Glomerular visceral epithelial cell (primary cell): ENCODE results near the gene RPUSD4.

ENCODE experiments used
- DNase-seq: peaks from one replicate; pipeline ENCODE4 v3.0.0-alpha.2; 2016; ENCODE audit errors: extremely low spot score

The RPUSD4 gene

GRCh38 chr11:126212089-126212660 lies 725 bp upstream of the RPUSD4 start:
- DNase-seq = no peak

DNA sequence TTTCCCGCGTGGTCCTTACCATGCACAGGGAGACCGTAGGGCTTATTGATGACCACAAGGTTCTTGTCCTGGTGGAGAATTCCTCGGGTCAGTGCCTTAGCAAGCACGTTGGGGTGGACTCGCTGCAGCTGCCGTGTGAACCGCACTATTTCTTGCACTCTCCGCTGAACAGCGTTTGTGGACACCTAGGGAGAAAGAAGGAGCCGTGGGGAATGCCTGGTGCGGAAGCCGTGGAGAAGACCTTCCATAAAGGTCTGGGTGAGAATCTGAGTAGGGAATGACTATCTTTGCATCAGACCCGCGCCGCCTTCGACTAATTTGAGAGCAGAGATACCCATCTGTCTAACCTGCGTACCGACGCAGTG lies 597 bp downstream of the RPUSD4 start:
- no peak for DNase-seq

GRCh38 chr11:126207896-126208295 lies 3.6 kb downstream of the RPUSD4 start:
- no peak for DNase-seq

GRCh38 chr11:126205359-126205758 lies 6.1 kb downstream of the RPUSD4 start:
- DNase-seq = no peak

GRCh38 chr11:126202646-126203359 lies 8.6 kb downstream of the RPUSD4 start:
- DNase-seq = no peak

- no peak for DNase-seq
Measured at GRCh38 chr11:126198648-126199047, 12.8 kb downstream of the RPUSD4 start.

DNA sequence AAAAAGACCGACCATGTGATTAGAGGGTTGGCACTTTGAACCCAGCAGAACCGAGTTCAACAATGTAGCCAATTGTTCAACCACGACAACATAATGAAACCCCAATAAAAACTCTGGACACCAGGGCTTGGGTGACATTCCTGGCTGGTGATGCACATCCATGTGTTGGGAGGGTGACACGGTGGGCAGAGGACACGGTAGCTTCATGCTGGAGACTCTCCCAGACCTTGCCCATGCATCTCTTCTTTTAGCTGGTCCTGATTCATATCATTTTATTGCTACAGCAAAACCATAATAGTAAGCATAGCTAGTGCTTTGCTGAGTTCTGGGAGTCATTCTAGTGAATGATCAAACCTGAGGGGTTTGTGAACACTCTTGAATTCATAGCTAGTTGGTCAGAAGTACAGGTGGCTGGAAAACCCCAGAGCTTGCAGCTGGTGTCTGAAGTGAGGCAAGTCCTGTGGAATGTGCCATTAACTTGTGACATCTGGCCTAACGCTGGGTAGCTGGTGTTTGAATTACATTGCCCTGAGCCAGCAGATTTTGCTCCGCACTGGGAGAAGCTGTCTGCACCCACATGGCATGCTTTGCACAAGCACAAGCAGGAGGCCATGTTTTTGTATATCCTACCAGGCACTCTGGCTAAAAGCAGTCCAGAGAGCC lies 14.0 kb downstream of the RPUSD4 start:
- peak; percentile 92 for DNase-seq

GRCh38 chr11:126195119-126195518 lies 16.3 kb downstream of the RPUSD4 start:
- no peak for DNase-seq

- peak; percentile 45 for DNase-seq
Measured at GRCh38 chr11:126194121-126194543, 17.3 kb downstream of the RPUSD4 start.

DNA sequence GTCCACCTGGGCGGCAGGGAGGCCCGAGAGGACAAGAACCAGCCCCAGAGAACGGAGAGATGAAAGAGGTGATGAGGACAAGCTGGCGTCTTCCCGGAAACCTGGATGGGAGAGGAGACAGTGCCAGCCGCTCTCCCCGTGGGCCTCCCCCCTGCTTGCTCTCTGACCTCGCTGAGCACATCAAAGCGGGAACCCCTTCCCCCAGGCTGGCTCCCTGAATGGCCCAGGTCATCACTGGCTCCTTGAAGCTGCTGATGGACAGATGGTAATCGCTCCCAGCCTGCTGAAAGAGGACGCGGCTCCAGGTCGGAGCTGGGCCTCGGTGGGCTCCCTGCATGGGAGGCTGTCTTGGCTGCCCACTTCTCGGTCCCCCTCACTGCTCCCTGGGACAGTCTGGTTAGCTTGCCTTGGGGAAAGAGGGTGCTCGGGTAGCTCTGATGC lies 18.4 kb downstream of the RPUSD4 start:
- no peak for DNase-seq

DNA sequence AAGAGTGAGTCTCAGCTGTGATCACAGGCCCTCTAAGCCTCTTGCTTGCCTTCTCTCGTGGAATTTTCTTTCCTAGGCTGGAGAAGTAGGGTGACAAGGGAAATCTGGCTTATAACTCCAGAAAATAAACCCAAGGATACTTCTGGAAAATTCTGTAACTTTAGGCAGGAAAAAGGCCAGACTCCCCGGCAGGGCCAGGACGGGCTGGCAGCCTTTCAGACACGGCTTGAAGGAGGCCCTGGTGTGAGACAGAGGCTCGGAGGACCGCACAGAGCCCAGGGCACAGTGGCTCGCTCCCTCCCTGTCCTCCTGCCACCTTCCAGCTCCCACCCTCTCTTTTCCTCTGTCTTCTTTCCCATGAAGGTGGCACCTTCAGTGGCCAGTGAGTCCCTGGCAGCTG lies 19.1 kb downstream of the RPUSD4 start:
- no peak for DNase-seq

- no peak for DNase-seq
Measured at GRCh38 chr11:126191379-126192073, 19.9 kb downstream of the RPUSD4 start.

DNA sequence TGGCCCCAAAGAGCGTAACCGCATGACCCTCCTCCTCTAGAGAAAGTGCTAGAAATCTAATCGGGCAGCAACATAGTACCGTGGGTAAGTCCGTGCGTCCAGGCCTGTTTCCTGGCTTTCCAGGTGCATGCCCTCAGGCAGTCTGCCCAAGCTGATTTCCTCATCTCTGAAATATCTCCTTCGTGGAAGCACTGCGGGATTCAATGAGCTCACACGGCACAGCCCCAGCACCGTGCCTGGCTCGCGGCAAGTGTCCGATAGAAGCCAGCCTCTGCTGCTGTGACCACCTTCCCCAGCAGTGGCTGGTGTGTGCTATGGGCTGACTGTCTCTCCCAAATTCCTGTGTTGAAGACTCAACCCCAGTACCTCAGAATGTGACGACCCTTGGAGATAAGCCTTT lies 20.7 kb downstream of the RPUSD4 start:
- DNase-seq = no peak

DNA sequence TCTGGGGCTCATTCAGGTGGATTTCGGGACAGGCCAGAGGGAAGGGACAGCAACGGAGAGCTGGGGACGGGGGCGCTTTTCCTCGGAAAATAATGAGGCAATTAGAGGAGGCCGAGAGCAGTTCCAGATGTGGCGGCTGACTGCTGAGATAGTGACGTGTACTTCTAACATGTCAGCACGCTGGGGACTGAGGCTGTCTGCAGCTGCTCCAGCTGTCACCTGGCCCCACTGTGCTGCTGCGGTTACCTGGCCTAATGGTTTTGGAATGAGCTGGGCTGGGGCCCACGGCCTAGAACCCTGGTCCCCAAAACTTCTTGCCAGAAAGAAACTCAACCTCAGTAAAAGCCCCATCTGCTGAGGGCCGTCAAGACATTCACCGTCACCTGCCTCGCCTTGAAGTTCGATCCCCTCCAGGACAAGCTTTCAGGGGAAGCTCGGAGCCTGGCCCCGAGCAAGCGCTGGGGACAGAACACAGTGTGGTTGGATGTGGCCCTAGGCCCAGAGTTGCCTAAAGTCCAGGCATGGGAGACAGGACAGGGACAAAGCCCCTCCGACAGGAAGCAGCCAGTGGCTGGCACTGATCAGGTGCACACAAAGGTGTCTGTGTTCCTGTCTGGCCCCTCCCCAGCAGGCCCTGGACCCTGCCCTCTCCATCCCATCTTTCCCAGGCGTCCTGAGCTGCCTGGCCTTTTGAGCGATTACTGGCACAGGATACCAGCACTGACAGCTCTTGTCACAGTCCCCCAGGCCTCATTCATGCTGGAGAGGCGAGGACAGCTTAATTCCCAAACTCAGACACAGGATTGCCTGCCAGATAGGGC lies 22.1 kb downstream of the RPUSD4 start:
- DNase-seq = no peak

DNA sequence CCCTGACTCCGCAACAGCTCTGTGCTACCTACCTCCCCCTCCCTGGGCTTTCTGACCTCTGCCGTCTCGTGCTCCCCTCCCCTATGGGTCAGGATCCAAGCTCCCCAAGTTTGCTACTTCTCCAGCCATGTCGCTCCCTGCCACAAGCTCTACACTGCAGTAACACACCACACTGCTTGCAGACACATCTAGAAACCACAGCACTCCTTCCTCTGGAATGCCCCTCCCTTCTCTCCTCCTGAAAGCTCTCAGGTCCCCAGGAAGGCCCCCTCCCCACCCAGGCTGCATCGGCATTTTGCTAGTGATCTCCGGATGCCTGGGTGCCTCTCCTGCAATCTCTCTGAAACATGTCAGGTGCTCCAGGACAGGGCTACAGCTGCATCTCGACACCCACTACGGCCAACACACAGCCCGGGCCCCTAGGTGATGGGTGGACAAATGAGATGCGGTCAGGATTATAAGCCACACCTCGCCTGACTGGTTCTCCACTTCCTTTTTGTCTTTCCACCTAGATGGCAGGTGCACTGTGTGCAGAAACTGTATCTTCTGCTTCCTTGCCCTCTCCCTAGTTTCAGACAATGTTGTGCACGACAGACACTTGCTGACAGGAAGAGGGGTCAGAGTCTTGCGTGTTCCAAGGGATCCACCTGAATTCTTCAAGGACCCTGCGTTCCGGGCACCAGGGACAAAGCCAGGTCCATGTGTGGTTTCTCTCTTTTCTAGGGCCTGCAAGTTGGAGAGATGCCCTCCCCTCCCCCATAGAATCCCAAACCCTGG lies 22.9 kb downstream of the RPUSD4 start:
- no peak for DNase-seq

GRCh38 chr11:126186708-126187529 lies 24.5 kb downstream of the RPUSD4 start:
- DNase-seq = no peak

DNA sequence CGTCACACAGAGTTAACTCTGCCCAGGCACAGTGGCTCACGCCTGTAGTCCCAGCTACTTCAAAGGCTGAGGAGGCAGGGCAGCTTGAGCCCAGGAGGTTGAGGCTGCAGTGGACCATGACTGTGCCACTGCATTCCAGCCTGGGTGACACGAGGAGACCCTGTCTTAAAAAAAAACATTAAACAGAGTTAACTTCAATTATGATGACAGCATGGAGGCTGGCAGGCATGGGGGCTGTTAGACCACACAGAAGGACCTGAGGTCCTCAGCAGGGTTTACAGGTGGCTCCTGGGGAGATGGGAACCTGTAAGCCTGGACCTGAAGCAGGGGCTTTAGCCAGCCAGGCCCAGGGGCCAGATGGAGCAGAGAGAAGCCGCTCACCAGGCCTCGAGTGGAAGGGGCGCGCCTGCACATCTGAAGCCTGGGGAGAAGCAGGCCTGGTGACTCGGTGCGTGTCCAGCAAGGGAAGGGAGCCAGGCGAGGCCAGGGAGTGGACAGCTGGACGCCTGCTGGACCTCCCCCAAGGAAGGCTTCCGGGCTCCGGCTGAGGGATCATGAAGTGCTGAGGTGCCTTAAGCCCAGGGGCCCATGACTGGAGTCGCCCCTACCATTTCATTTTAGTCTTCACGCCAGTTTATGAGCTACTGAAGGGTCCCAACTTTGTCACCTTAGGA lies 25.3 kb downstream of the RPUSD4 start:
- no peak for DNase-seq

DNA sequence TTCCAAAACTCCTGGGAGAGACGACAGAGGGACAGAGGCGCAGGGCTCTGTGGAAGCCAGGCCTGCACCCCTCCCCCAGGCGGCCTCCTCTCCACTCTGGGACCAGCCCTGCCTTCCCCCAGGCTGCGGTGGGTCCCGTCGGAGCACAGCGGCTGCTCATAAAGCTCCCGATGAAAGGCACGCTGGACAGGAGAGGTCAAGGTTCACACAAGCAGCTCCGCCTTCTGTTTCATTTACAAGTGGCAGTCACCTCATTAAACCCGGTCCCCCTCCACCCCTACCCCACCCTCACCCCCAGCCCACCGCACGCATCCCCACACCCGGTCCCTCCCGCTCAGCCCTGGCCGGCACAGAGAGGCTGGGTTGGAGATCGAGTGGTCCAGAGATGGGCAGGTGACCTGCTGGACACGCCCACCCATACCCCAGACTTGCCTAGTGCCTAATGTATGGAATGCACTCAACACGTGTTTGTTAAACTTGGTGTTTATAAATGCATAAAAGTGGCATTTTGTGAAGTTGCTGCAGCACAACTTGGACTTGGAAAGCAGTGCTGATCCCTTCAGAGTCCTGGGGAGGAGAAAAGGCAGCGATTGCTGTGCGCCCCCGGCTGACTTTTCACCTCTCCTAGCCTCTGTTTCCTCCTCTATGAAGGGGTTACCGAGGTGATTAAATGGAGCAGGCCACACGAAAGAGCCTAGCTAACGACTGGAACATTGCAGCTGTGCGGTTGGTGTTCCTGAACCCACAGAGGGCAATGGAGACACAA lies 26.0 kb downstream of the RPUSD4 start:
- DNase-seq = no peak
